ENCODE data around the gene FRAT1.
A peak's percentile ranks its signal among the peaks of the same experiment; 100 is the strongest.

FRAT1 gene

GRCh38 chr10:97311111-97311626 lies 7.9 kb upstream of the FRAT1 start:
- no peak for DNase-seq

GRCh38 chr10:97312897-97313296 lies 6.2 kb upstream of the FRAT1 start:
- DNase-seq: no peak

- no peak for DNase-seq
Measured at GRCh38 chr10:97314671-97315070, 4.4 kb upstream of the FRAT1 start.

GRCh38 chr10:97319671-97320479 lies 804 bp downstream of the FRAT1 start:
- DNase-seq: no peak

- no peak for DNase-seq
Measured at GRCh38 chr10:97320480-97321031, 1.5 kb downstream of the FRAT1 start.

GRCh38 chr10:97321032-97321803 lies 2.1 kb downstream of the FRAT1 start:
- DNase-seq: peak; percentile 27

- DNase-seq: no peak
Measured at GRCh38 chr10:97321804-97322190, 2.7 kb downstream of the FRAT1 start.

GRCh38 chr10:97323501-97323900 lies 4.4 kb downstream of the FRAT1 start:
- DNase-seq: no peak

GRCh38 chr10:97325754-97326153 lies 6.7 kb downstream of the FRAT1 start:
- no peak for DNase-seq

- DNase-seq: no peak
Measured at GRCh38 chr10:97327348-97328294, 8.6 kb downstream of the FRAT1 start.

- DNase-seq: no peak
Measured at GRCh38 chr10:97328646-97329453, 9.8 kb downstream of the FRAT1 start.

GRCh38 chr10:97329766-97330165 lies 10.7 kb downstream of the FRAT1 start:
- DNase-seq: no peak

GRCh38 chr10:97331153-97331703 lies 12.2 kb downstream of the FRAT1 start:
- no peak for DNase-seq

- DNase-seq: no peak
Measured at GRCh38 chr10:97332591-97333350, 13.7 kb downstream of the FRAT1 start.

- DNase-seq: no peak
Measured at GRCh38 chr10:97333351-97333600, 14.2 kb downstream of the FRAT1 start.

GRCh38 chr10:97333601-97334369 lies 14.7 kb downstream of the FRAT1 start:
- DNase-seq: no peak

- peak; percentile 65 for DNase-seq
Measured at GRCh38 chr10:97334370-97335175, 15.5 kb downstream of the FRAT1 start, which contains the start of gene FRAT2. FRAT2 (minus strand) TSS chr10:97334729; CDS start chr10:97334572, 157 bp downstream.

- no peak for DNase-seq
Measured at GRCh38 chr10:97335188-97335619, 16.1 kb downstream of the FRAT1 start.

- DNase-seq: no peak
Measured at GRCh38 chr10:97336006-97336405, 16.9 kb downstream of the FRAT1 start.
